Right forelimb (tissue), 1 donor: ENCODE data around the gene ZNF304.
A peak's percentile ranks its signal among the peaks of the same experiment; 100 is the strongest.

Experiments used
- DNase-seq: peaks from one replicate; pipeline ENCODE4 v3.0.0-alpha.2; 2018

The ZNF304 gene

GRCh38 chr19:57350877-57351805, at the start of gene ZNF304:
Gene ZNF304, plus strand, starts transcription at chr19:57351271. Its CDS starts 394 bp downstream, at chr19:57351665.
- DNase-seq: peak; percentile 96

- DNase-seq: no peak
Measured at GRCh38 chr19:57302020-57302465, 49.0 kb upstream of the ZNF304 start.

- no peak for DNase-seq
Measured at GRCh38 chr19:57302727-57303401, 48.2 kb upstream of the ZNF304 start.

GRCh38 chr19:57305056-57305455, 46.0 kb upstream of the ZNF304 start:
- DNase-seq: no peak

GRCh38 chr19:57308514-57308913, 42.6 kb upstream of the ZNF304 start:
- DNase-seq: no peak

GRCh38 chr19:57310792-57311191, 40.3 kb upstream of the ZNF304 start:
- DNase-seq: no peak

GRCh38 chr19:57314146-57314545, 36.9 kb upstream of the ZNF304 start:
- no peak for DNase-seq

- DNase-seq: no peak
Measured at GRCh38 chr19:57317503-57317902, 33.6 kb upstream of the ZNF304 start.

- no peak for DNase-seq
Measured at GRCh38 chr19:57319869-57320179, 31.2 kb upstream of the ZNF304 start.

GRCh38 chr19:57320180-57321084, 30.6 kb upstream of the ZNF304 start, which contains the start of gene ZNF543:
Gene ZNF543, plus strand, starts transcription at chr19:57320472. Its CDS starts 382 bp downstream, at chr19:57320854.
- peak; percentile 97 for DNase-seq

GRCh38 chr19:57321116-57321515, 30.0 kb upstream of the ZNF304 start:
- no peak for DNase-seq

- DNase-seq: no peak
Measured at GRCh38 chr19:57321751-57322150, 29.3 kb upstream of the ZNF304 start.

GRCh38 chr19:57324992-57325391, 26.1 kb upstream of the ZNF304 start:
- no peak for DNase-seq

- DNase-seq: no peak
Measured at GRCh38 chr19:57327993-57328392, 23.1 kb upstream of the ZNF304 start.

- DNase-seq: no peak
Measured at GRCh38 chr19:57334191-57334590, 16.9 kb upstream of the ZNF304 start.

GRCh38 chr19:57338877-57339276, 12.2 kb upstream of the ZNF304 start:
- no peak for DNase-seq

GRCh38 chr19:57342582-57342981, 8.5 kb upstream of the ZNF304 start:
- DNase-seq: no peak

- DNase-seq: no peak
Measured at GRCh38 chr19:57348136-57348535, 2.9 kb upstream of the ZNF304 start.

- DNase-seq: no peak
Measured at GRCh38 chr19:57351867-57352266, 796 bp downstream of the ZNF304 start.

GRCh38 chr19:57355916-57356315, 4.8 kb downstream of the ZNF304 start:
- no peak for DNase-seq

- no peak for DNase-seq
Measured at GRCh38 chr19:57357406-57357805, 6.3 kb downstream of the ZNF304 start.

GRCh38 chr19:57359300-57359699, 8.2 kb downstream of the ZNF304 start:
- no peak for DNase-seq

- no peak for DNase-seq
Measured at GRCh38 chr19:57362419-57362818, 11.3 kb downstream of the ZNF304 start.
